ENCODE data around the gene THUMPD2.

DNA sequence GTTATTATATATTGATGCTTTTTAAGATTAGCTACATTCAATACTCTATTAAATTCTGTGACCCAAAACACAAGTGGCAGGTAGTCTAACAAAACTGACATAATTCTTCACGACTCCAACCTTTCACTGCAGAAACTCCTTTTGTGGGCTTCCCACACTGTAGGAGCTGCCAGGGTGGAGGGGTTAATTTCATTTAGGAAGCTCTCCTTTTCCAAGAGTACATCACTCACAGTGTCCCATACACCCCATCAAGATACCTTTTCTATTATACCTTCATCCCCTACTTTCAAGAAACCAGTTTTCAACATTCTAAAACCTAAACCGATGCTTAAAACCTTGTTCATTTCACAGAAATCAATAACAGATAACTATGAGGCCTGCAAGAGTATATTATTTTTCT, 825 bp downstream of the THUMPD2 start:
- TF ChIP-seq, protein P1, sequence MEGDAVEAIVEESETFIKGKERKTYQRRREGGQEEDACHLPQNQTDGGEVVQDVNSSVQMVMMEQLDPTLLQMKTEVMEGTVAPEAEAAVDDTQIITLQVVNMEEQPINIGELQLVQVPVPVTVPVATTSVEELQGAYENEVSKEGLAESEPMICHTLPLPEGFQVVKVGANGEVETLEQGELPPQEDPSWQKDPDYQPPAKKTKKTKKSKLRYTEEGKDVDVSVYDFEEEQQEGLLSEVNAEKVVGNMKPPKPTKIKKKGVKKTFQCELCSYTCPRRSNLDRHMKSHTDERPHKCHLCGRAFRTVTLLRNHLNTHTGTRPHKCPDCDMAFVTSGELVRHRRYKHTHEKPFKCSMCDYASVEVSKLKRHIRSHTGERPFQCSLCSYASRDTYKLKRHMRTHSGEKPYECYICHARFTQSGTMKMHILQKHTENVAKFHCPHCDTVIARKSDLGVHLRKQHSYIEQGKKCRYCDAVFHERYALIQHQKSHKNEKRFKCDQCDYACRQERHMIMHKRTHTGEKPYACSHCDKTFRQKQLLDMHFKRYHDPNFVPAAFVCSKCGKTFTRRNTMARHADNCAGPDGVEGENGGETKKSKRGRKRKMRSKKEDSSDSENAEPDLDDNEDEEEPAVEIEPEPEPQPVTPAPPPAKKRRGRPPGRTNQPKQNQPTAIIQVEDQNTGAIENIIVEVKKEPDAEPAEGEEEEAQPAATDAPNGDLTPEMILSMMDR (conservative IDR thresholded peaks at IDR 0.05) = no peak
- no peak for TF ChIP-seq EZH2 (IDR thresholded peaks at IDR 0.05; ENCODE audit: low read depth)
